Fibroblast of the conjunctiva (primary cell): ENCODE data around the gene KCTD17.

Source experiments
- DNase-seq: peaks from one replicate; pipeline ENCODE4 v3.0.0-alpha.2; 2010; ENCODE audit warnings: low read depth

KCTD17 gene

GRCh38 chr22:37051391-37052385 lies at the start of gene KCTD17:
TSS of gene KCTD17 (plus strand) at chr22:37051742. CDS start at chr22:37051761, 19 bp downstream.
- peak; percentile 38 for DNase-seq

GRCh38 chr22:37001826-37002225 lies 49.7 kb upstream of the KCTD17 start:
- no peak for DNase-seq

GRCh38 chr22:37002633-37003032 lies 48.9 kb upstream of the KCTD17 start:
- no peak for DNase-seq

- DNase-seq, result no peak
These were observed 43.9 kb upstream of the KCTD17 start for GRCh38 chr22:37007651-37008050.

- DNase-seq, result no peak
These were observed 43.2 kb upstream of the KCTD17 start for GRCh38 chr22:37008365-37008764.

GRCh38 chr22:37009490-37009889 lies 42.1 kb upstream of the KCTD17 start:
- no peak for DNase-seq

GRCh38 chr22:37010174-37010573 lies 41.4 kb upstream of the KCTD17 start:
- DNase-seq, result no peak

- no peak for DNase-seq
These were observed 40.6 kb upstream of the KCTD17 start for GRCh38 chr22:37010976-37011375.

GRCh38 chr22:37011472-37011871 lies 40.1 kb upstream of the KCTD17 start:
- DNase-seq, result no peak

GRCh38 chr22:37012262-37012904 lies 39.2 kb upstream of the KCTD17 start:
- no peak for DNase-seq

GRCh38 chr22:37012956-37013355 lies 38.6 kb upstream of the KCTD17 start:
- no peak for DNase-seq

GRCh38 chr22:37014415-37014806 lies 37.1 kb upstream of the KCTD17 start:
- no peak for DNase-seq

- no peak for DNase-seq
These were observed 36.5 kb upstream of the KCTD17 start for GRCh38 chr22:37014835-37015586.

- DNase-seq, result no peak
These were observed 36.0 kb upstream of the KCTD17 start for GRCh38 chr22:37015587-37015878.

GRCh38 chr22:37016134-37016910 lies 35.2 kb upstream of the KCTD17 start:
- no peak for DNase-seq

- DNase-seq, result no peak
These were observed 34.2 kb upstream of the KCTD17 start for GRCh38 chr22:37017356-37017755.

- no peak for DNase-seq
These were observed 33.3 kb upstream of the KCTD17 start for GRCh38 chr22:37018086-37018814.

- DNase-seq, result no peak
These were observed 32.7 kb upstream of the KCTD17 start for GRCh38 chr22:37018815-37019308.

- DNase-seq, result no peak
These were observed 32.0 kb upstream of the KCTD17 start, which contains the start of the genes MPST and TST for GRCh38 chr22:37019309-37020191. TSS of gene MPST (plus strand) at chr22:37019742. CDS start at chr22:37019837, 95 bp downstream. TSS of gene TST (minus strand) at chr22:37019447. CDS start at chr22:37018732, 715 bp downstream.

GRCh38 chr22:37020192-37020479 lies 31.4 kb upstream of the KCTD17 start:
- no peak for DNase-seq
